ENCODE results near the gene ABCA7. TPM values are rescaled to one million over a fixed set of nuclear protein-coding genes. Genes with fewer than 3 reads are reported as not detected.

ABCA7 gene
- total RNA-seq, 4 donors from 2014 or later = 0.59 to 10.4 (median 2.7) TPM

GRCh38 chr19:1093330-1093729, 53.4 kb downstream of the ABCA7 start:
- peaks cover 3 to 10% of the 10 kb centered on the region in 2 donors for H3K4me1 ChIP-seq
- DNase-seq = no peak
- intact Hi-C loops (cut with DNase I; ENCODE audit: low total_unique reads) = no loop called here
- no peaks in the 10 kb centered on the region for H3K27me3 ChIP-seq
- H3K27ac ChIP-seq = no peak overlapping the region
- no peaks in the 10 kb centered on the region for H3K36me3 ChIP-seq
- TF ChIP-seq CTCF (IDR thresholded peaks at IDR 0.05) (no peak), POLR2A (IDR thresholded peaks at IDR 0.05) (no peak)
- H3K9me3 ChIP-seq = no peaks in the 10 kb centered on the region
- no peak overlapping the region for H3K4me3 ChIP-seq

GRCh38 chr19:1093811-1094553, 54.1 kb downstream of the ABCA7 start:
- Histone ChIP-seq H3K4me1 (peaks cover 3 to 10% of the 10 kb centered on the region in 2 donors), H3K36me3 (no peaks in the 10 kb centered on the region), H3K27me3 (no peaks in the 10 kb centered on the region), H3K27ac (no peak overlapping the region), H3K4me3 (peak overlapping the region; percentile 91 to 95), H3K9me3 (no peaks in the 10 kb centered on the region)
- intact Hi-C loops (cut with DNase I; ENCODE audit: low total_unique reads) = no loop called here
- TF ChIP-seq CTCF (IDR thresholded peaks at IDR 0.05) (no peak), POLR2A (IDR thresholded peaks at IDR 0.05) (no peak)
- DNase-seq = no peak

GRCh38 chr19:1094655-1094977, 54.7 kb downstream of the ABCA7 start:
- H3K4me3 ChIP-seq = peak overlapping the region; percentile 91 to 95
- peak overlapping the region; percentile 74 to 77 for H3K27ac ChIP-seq
- H3K36me3 ChIP-seq = no peaks in the 10 kb centered on the region
- no peaks in the 10 kb centered on the region for H3K9me3 ChIP-seq
- peaks cover 3 to 10% of the 10 kb centered on the region in 2 donors for H3K4me1 ChIP-seq
- intact Hi-C loops (cut with DNase I; ENCODE audit: low total_unique reads) = no loop called here
- TF ChIP-seq CTCF (IDR thresholded peaks at IDR 0.05) (no peak), POLR2A (IDR thresholded peaks at IDR 0.05) (no peak)
- H3K27me3 ChIP-seq = no peaks in the 10 kb centered on the region
- no peak for DNase-seq

GRCh38 chr19:1094978-1095701, 55.2 kb downstream of the ABCA7 start, which contains the start of gene POLR2E:
TSS of gene POLR2E (minus strand) at chr19:1095375. CDS start at chr19:1095315, 60 bp downstream.
- Histone ChIP-seq H3K4me3 (peak within 1 kb of the TSS; percentile 91 to 95), H3K9me3 (no peaks in the 10 kb centered on the region), H3K27ac (peak within 1 kb of the TSS; percentile 74 to 77), H3K4me1 (peaks cover 3 to 10% of the 10 kb centered on the region in 2 donors), H3K27me3 (no peaks in the 10 kb centered on the region), H3K36me3 (no peaks in the 10 kb centered on the region)
- TF ChIP-seq POLR2A (IDR thresholded peaks at IDR 0.05) = peak; percentile 87 to 88
- peak in 1 of 4 experiments; percentile 34 for TF ChIP-seq CTCF (IDR thresholded peaks at IDR 0.05)
- intact Hi-C loops (cut with DNase I; ENCODE audit: low total_unique reads) = no loop called here
- peak; percentile 98 to 99 for DNase-seq

- no peaks in the 10 kb centered on the region for H3K9me3 ChIP-seq
- TF ChIP-seq POLR2A (IDR thresholded peaks at IDR 0.05) (no peak), CTCF (IDR thresholded peaks at IDR 0.05) (no peak)
- no peaks in the 10 kb centered on the region for H3K27me3 ChIP-seq
- H3K27ac ChIP-seq = peak overlapping the region in 1 of 2 donors; percentile 91
- intact Hi-C loops (cut with DNase I; ENCODE audit: low total_unique reads) = no loop called here
- H3K4me3 ChIP-seq = no peak overlapping the region
- DNase-seq = no peak
- peaks cover 14 to 15% of the 10 kb centered on the region in 2 donors for H3K4me1 ChIP-seq
- H3K36me3 ChIP-seq = no peaks in the 10 kb centered on the region
Measured at GRCh38 chr19:1097810-1098176, 57.9 kb downstream of the ABCA7 start.

All from uterus (tissue), 4 donors.